Omental fat pad (tissue), 4 donors: Measurements from ENCODE around the gene RPS6KA5. TPM values are rescaled to one million over a fixed set of nuclear protein-coding genes. Genes with fewer than 3 reads are reported as not detected.

Experiments
- ATAC-seq: fragments of 150-250 bp; one replicate; pipeline ENCODE4 v1.9.1; 2016; ENCODE audit warnings: mild to moderate bottlenecking, moderate library complexity; ENCODE audit not compliant: low FRiP score
- DNase-seq: peaks from one replicate; pipeline ENCODE4 v3.0.0-alpha.2; 2019; ENCODE audit warnings: low spot score
- total RNA-seq, 4 donors: library from RNA; depleted of rRNA; stranded (reverse); fragments of >200 nt; gene quantifications; one replicate each; pipeline ENCODE4 v1.1.0, GENCODE V29; 2016
- TF ChIP-seq, protein P1 (sequence below), 3 donors: fragments of 450-650 bp; IDR thresholded peaks; one replicate each; pipeline ENCODE4 v1.5.1; 2016 to 2017; ENCODE audit warnings: antibody characterized with exemption in 3 of 3, mild to moderate bottlenecking in 3 of 3, moderate library complexity in 2 of 3

The RPS6KA5 gene
- total RNA-seq, 4 donors from 2014 or later, result 1.8 to 4.9 (median 3.2) TPM

DNA sequence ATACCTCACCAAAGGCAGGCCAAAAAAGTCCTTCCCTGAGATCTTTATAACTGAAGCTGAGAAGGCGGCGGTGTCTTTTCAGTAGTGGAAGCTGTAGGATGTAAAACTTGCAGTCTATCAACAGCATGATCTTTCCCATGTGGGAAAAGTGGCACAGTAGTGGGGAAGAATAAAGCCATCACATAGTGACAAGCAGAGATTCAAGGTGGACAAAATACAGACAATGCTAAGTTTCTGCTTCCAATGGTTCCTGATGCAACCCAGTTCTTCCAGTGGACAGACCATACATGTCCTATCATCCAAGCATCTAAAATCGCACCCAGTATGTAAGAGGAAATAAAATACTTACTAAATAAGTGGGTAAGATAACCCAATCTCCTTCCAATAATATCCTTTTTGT lies 4.1 kb downstream of the RPS6KA5 start:
- TF ChIP-seq, protein P1, sequence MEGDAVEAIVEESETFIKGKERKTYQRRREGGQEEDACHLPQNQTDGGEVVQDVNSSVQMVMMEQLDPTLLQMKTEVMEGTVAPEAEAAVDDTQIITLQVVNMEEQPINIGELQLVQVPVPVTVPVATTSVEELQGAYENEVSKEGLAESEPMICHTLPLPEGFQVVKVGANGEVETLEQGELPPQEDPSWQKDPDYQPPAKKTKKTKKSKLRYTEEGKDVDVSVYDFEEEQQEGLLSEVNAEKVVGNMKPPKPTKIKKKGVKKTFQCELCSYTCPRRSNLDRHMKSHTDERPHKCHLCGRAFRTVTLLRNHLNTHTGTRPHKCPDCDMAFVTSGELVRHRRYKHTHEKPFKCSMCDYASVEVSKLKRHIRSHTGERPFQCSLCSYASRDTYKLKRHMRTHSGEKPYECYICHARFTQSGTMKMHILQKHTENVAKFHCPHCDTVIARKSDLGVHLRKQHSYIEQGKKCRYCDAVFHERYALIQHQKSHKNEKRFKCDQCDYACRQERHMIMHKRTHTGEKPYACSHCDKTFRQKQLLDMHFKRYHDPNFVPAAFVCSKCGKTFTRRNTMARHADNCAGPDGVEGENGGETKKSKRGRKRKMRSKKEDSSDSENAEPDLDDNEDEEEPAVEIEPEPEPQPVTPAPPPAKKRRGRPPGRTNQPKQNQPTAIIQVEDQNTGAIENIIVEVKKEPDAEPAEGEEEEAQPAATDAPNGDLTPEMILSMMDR (IDR thresholded peaks at IDR 0.05), result no peak
- ATAC-seq (no peak), DNase-seq (no peak)

DNA sequence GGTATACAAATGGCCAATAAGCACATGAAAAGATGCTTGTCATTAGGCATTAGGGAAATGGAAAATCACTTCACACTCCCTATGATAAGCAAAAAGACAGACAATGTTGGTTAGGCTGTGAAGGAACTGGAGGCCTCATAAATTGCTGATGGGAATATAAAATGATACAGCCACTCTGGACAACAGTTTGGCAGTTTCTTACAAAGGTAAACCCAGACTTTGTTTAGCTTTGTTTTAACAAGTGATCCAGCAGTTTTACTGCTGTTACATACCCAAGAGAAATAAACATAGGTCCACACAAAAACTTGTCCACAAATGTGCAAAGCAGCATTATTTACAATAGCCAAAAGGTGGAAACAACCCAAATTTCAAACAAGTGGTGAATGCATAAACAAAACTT lies 5.4 kb downstream of the RPS6KA5 start:
- DNase-seq, result no peak

DNA sequence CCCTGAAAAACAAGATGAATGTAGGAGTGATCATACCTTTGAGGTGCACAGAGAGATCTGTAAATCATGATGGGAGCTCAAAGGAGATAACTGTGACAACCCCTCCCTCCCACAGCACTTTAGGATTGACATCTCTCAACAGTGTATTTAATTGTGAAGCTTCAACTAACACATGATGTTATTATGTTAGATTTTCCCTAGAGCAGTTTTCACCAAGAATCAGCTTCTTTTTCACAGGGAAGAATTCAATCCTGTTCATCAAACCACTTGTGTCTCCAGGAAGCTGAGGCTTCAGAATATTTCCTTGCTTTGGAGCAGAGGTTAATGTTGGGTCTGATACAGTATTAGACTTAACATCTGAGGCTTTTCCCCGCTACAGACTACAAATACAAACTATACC lies 11.8 kb downstream of the RPS6KA5 start:
- ATAC-seq (no peak), DNase-seq (no peak)
- TF ChIP-seq, protein P1 (IDR thresholded peaks at IDR 0.05), result no peak

More for the DNA sequence above, 5.4 kb downstream of the RPS6KA5 start:
- ATAC-seq, result no peak
- TF ChIP-seq, protein P1 (IDR thresholded peaks at IDR 0.05), result no peak

DNA sequence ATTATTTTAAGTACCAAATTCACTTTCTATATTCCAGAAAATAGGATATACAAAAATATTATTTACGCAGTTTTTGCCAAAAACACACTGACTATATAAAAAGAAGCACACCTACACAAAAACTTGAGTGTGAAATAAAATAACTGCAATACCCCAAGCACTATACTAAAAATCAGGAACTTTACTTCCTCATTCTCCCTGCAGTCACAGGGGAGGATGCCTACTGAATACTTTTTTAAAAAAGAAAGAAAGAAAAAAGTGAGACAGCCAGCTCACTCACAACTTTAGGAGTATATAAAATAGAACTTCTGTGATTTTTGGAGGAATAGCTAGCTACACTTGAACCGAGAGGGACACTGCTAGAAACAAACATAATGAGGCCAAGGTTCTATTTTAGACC lies 12.2 kb downstream of the RPS6KA5 start:
- TF ChIP-seq, protein P1 (IDR thresholded peaks at IDR 0.05), result no peak
- no peak for ATAC-seq

DNA sequence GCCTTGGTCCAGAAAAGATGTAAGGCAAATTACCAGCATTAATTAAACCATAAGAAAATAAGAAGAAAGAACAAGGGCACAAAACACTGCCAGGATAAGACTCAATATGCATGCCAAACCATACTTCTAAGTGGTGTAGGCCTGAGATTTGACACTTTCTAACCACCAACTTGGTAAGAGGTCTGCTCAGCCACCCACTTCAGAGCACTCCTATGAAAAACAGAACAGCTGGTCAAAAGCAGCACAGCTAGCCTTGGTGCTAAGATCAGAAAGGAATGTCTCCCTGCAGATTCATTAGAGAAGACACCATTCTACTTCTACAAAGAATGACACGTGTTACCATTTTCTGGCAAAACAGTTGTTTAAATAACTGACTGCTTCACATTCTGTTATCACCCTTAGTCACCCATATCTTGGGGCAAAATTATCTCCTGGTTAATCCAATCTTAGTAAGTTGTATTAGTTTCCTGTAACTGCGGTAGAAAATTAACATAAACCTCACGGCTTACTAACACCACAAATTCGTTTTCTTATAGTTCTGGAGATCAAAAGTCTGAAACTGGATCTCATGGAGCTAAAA lies 13.2 kb downstream of the RPS6KA5 start:
- no peak for DNase-seq
- ATAC-seq, result no peak
- TF ChIP-seq, protein P1 (IDR thresholded peaks at IDR 0.05), result no peak

More for the DNA sequence above, 12.2 kb downstream of the RPS6KA5 start:
- DNase-seq, result no peak

DNA sequence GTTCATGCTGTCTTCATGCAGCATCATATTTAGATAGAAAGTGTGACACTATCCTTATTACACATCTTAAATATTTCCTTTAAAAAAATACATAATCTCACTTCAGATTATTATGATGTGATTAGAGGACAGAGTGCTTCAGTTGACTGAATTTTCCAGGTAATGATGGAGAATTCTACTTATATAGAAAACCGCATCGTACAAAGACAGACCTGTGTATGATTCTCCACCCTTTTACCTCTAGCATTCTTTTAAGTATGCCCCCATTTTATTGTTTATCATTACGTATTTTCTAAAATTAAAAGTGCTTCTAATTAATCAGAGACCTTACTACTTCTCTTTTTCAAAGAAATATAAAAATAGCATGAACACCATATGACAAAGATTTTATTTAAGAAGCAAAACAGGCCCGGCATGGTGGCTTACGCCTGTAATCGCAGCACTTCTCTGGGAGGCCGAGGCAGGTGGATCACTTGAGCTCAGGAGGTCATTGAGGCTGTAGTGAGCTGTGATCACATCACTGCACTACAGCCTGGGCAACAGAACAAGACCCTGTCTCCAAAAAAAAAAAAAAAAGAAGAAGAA lies 13.9 kb downstream of the RPS6KA5 start:
- no peak for ATAC-seq
- TF ChIP-seq, protein P1 (IDR thresholded peaks at IDR 0.05), result no peak
- DNase-seq, result no peak

DNA sequence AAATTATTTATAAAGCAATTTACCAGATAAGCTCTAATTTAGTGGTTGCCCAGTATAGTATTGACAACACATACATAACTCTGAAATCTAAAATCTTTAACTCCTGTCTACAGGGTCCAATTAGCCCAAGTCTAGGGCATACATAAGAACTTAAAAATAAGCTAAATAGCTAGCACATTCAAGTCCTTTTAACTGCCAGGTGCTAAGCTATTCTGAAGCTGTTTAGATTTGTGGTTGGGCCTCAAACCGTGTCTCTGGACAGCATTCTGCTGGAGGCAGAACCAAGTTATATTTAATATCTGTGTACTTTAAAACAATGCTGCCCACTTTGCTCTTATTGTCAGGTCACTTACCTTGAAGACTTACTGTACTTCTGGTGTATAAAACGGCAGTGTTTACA lies 19.0 kb downstream of the RPS6KA5 start:
- TF ChIP-seq, protein P1 (IDR thresholded peaks at IDR 0.05), result no peak
- DNase-seq (no peak), ATAC-seq (no peak)
